HUES48 (cell line): Measurements from ENCODE around the gene SNW1.
A peak's percentile ranks its signal among the peaks of the same experiment; 100 is the strongest.
"Not testable (repeated sequence)": the region's sequence is repeated elsewhere in the genome, so short reads cannot be mapped to it uniquely, and the experiment has no call there.

Source experiments
- H3K27ac ChIP-seq: one replicate; pipeline ENCODE4 v1.7.0; 2013; ENCODE audit warnings: low read depth, low read length, inconsistent platforms
- H3K27me3 ChIP-seq: 2 replicates; pipeline ENCODE4 v1.6.1; 2013; ENCODE audit warnings: mild to moderate bottlenecking, low read length; ENCODE audit not compliant: control insufficient read depth, insufficient read depth
- H3K36me3 ChIP-seq: 2 replicates; pipeline ENCODE4 v1.6.1; 2013; ENCODE audit warnings: low read length; ENCODE audit not compliant: control insufficient read depth, insufficient read depth
- H3K4me1 ChIP-seq: 2 replicates; pipeline ENCODE4 v1.6.1; 2013; ENCODE audit warnings: mild to moderate bottlenecking, low read length; ENCODE audit not compliant: control insufficient read depth, insufficient read depth
- H3K4me3 ChIP-seq: 2 replicates; pipeline ENCODE4 v1.5.1; 2013; ENCODE audit warnings: mild to moderate bottlenecking, low read depth, low read length
- H3K9ac ChIP-seq: 2 replicates; pipeline ENCODE4 v1.6.1; 2013; ENCODE audit warnings: mild to moderate bottlenecking, low read depth, low read length, moderate library complexity
- H3K9me3 ChIP-seq: 2 replicates; pipeline ENCODE4 v1.6.1; 2013; ENCODE audit warnings: low read length; ENCODE audit not compliant: control insufficient read depth, insufficient read depth

The SNW1 gene

DNA sequence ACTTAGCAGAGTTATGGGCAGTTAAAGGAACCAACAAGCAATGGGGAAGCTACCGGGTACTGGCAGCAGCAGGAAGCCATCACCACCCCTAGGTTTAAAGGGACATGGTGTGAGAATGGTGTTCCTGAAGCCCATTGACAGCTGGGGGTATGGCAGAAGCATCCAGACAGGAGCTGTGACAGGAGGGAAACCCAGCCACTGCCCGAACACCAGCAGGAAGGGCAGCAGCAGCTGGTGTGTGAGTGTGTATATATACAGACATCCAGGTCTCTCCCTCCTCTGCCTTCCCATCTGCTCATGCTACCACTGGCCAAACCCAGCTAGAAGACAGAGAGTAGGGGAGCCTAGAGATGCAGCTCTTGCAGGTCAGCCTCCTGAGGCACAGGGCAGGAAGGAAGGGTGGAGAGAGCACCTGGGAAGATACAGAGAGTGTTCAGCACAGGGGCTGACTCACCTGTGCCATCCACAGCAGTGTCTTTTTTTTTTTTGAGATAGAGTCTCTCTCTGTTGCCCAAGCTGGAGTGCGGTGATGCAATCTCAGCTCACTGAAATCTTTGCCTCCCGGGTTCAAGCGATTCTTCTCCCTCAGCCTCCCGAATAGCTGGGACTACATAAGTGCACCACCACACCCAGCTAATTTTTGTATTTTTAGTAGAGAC, 29.7 kb upstream of the SNW1 start:
- Histone ChIP-seq H3K4me3 (no peak overlapping the region), H3K36me3 (no peaks in the 10 kb centered on the region), H3K27me3 (no peaks in the 10 kb centered on the region), H3K4me1 (peaks cover 18% of the 10 kb centered on the region), H3K9ac (no peak overlapping the region), H3K9me3 (no peaks in the 10 kb centered on the region), H3K27ac (no peak overlapping the region)

GRCh38 chr14:77786148-77786547, 25.2 kb upstream of the SNW1 start:
- no peaks in the 10 kb centered on the region for H3K9me3 ChIP-seq
- no peak overlapping the region for H3K9ac ChIP-seq
- peak overlapping the region; percentile 64 for H3K27ac ChIP-seq
- H3K27me3 ChIP-seq: no peaks in the 10 kb centered on the region
- H3K4me3 ChIP-seq: no peak overlapping the region
- no peaks in the 10 kb centered on the region for H3K36me3 ChIP-seq
- peaks cover 16% of the 10 kb centered on the region for H3K4me1 ChIP-seq

- Histone ChIP-seq H3K9ac (no peak overlapping the region), H3K9me3 (no peaks in the 10 kb centered on the region), H3K36me3 (no peaks in the 10 kb centered on the region), H3K4me3 (no peak overlapping the region), H3K4me1 (peaks cover 16% of the 10 kb centered on the region), H3K27me3 (no peaks in the 10 kb centered on the region), H3K27ac (no peak overlapping the region)
Measured at GRCh38 chr14:77782202-77782601, 21.2 kb upstream of the SNW1 start.

- H3K4me3 ChIP-seq, H3K9ac ChIP-seq, H3K27ac ChIP-seq, H3K36me3 ChIP-seq, H3K9me3 ChIP-seq, H3K27me3 ChIP-seq, H3K4me1 ChIP-seq: not testable (repeated sequence)
Measured at GRCh38 chr14:77773966-77774365, 13.0 kb upstream of the SNW1 start.

DNA sequence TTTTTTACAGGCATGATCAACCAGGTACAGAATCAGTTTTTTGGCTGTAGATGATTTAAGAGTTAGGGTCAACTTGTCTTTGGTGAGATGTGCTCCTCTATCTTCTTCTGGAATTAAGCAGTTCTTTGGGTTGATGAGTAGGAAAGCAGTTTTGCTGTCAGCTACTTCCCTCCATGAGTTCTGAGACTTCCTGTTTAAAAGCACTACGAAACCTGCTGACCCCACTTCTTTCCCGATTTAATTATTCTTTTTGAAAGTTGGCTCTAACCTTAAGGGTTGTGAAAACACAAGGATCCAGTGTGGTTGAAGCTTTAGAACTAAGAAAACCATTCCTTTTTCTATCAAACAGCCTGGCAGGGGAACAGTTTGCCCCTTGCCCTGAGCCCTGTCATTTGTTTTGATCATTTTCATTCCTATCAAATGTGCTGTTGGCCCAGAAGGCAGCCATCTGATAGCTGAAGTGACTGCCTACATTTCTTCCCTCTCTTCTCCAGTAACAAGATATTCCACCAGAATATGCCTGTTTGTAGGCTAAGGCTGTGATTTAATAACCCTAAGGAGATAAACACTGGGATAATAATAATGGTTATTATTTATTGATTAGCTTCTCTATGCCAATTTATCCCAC, 7.6 kb upstream of the SNW1 start:
- H3K36me3 ChIP-seq, H3K27me3 ChIP-seq, H3K4me1 ChIP-seq, H3K4me3 ChIP-seq, H3K27ac ChIP-seq, H3K9me3 ChIP-seq, H3K9ac ChIP-seq: not testable (repeated sequence)

GRCh38 chr14:77763978-77764377, 3.0 kb upstream of the SNW1 start:
- Histone ChIP-seq H3K27me3 (no peaks in the 10 kb centered on the region), H3K36me3 (no peaks in the 10 kb centered on the region), H3K27ac (peak overlapping the region; percentile 63), H3K4me1 (peaks cover 17% of the 10 kb centered on the region), H3K9ac (no peak overlapping the region), H3K9me3 (no peaks in the 10 kb centered on the region), H3K4me3 (no peak overlapping the region)

DNA sequence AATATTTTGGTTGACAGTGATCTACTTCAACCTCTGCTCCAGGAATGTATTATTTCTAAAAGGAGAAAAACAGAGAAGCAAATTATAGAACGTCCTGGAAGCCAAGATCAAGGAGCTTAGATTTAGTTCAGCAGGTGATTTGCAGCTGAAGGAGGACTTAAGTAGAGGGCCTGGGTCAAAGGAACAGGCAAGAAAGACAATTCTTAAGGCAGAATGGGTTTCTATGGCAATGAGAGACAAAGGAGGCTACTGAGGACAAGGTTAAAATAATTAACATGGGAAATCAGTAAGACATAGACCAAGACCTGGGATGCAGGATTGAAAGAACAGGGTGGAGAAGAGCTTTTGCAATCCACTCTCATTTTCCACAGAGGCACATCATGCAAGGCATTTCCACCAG, 2.4 kb upstream of the SNW1 start:
- Histone ChIP-seq H3K27me3 (no peaks in the 10 kb centered on the region), H3K4me3 (no peak overlapping the region), H3K36me3 (0 out of 2 replicates have a peak, but pooled peaks cover 4% of the 10 kb centered on the region), H3K9ac (no peak overlapping the region), H3K27ac (peak overlapping the region; percentile 63), H3K4me1 (peaks cover 17% of the 10 kb centered on the region), H3K9me3 (no peaks in the 10 kb centered on the region)

DNA sequence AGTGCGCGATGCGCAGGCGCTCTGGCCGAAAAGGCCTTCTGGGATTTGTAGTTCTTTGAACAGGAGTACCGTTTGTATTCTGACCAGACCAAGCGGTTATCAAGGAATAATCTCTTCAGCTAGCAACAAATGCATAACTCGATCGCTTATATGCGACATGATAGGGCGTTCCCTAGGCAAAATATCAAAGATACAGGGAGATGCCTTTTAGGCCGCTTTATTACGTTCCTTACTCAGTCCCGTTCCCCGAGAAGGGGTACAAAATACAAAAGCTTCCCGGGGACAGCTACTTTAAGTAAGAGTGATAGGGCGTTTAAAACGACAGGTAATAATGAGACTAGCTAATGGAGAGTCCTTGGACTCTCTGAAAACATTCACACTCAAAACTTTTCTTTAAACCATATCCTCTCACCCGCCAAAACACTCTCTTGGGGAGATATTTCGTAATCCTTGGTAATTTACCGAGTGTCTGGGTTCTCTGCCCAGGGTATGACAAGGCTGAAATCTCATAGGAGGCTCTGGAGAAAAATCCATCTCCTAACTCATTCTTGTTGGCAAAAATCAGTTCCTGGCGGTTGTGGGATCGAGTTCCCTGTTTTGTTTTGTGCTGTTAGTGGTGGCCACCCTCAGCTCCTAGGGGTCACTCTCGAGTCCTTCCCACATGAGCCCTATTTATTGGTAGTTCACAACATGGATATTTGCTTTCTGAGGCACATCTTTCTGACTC, 412 bp upstream of the SNW1 start:
- Histone ChIP-seq H3K27ac (peak overlapping the region; percentile 91), H3K4me3 (peak overlapping the region; percentile 77), H3K36me3 (peaks cover 4% of the 10 kb centered on the region; the same call in 1 of the 2 replicates), H3K9ac (0 out of 2 replicates have a peak overlapping the region, but pooled peaks have one; percentile 2), H3K4me1 (peaks cover 17% of the 10 kb centered on the region), H3K9me3 (no peaks in the 10 kb centered on the region), H3K27me3 (no peaks in the 10 kb centered on the region)

- no peak overlapping the region for H3K4me3 ChIP-seq
- H3K36me3 ChIP-seq: peaks cover 63% of the 10 kb centered on the region
- H3K27me3 ChIP-seq: no peaks in the 10 kb centered on the region
- H3K9ac ChIP-seq: no peak overlapping the region
- no peaks in the 10 kb centered on the region for H3K9me3 ChIP-seq
- H3K4me1 ChIP-seq: no peaks in the 10 kb centered on the region
- H3K27ac ChIP-seq: no peak overlapping the region
Measured at GRCh38 chr14:77752799-77753516, 8.0 kb downstream of the SNW1 start.

- no peak overlapping the region for H3K4me3 ChIP-seq
- no peak overlapping the region for H3K27ac ChIP-seq
- peaks cover 66% of the 10 kb centered on the region for H3K36me3 ChIP-seq
- no peaks in the 10 kb centered on the region for H3K9me3 ChIP-seq
- no peaks in the 10 kb centered on the region for H3K4me1 ChIP-seq
- H3K27me3 ChIP-seq: no peaks in the 10 kb centered on the region
- no peak overlapping the region for H3K9ac ChIP-seq
Measured at GRCh38 chr14:77752266-77752665, 8.7 kb downstream of the SNW1 start.

GRCh38 chr14:77747425-77747824, 13.5 kb downstream of the SNW1 start:
- H3K27me3 ChIP-seq, H3K27ac ChIP-seq, H3K9me3 ChIP-seq, H3K9ac ChIP-seq, H3K4me1 ChIP-seq, H3K4me3 ChIP-seq: not testable (repeated sequence)
- peaks cover 81% of the 10 kb centered on the region for H3K36me3 ChIP-seq
